Erythroblast (primary cell): Measurements from ENCODE around the gene CD82.

Experiments used
- GATA1 ChIP-seq: IDR thresholded peaks from 2 replicates; pipeline ENCODE4 v1.6.1; 2011; ENCODE audit warnings: low read depth, mild to moderate bottlenecking, control low read depth, low read length, moderate library complexity
- POLR2A ChIP-seq: IDR thresholded peaks from 2 replicates; pipeline ENCODE4 v1.6.1; 2011; ENCODE audit warnings: mild to moderate bottlenecking, low read length

- no peak for TF ChIP-seq POLR2A
- no peak for TF ChIP-seq GATA1
These were observed 26.9 kb upstream of the CD82 start for GRCh38 chr11:44538375-44539054.
